HEK293 (cell line): ENCODE results near the gene KIF26B.

Experiments
- CTCF ChIA-PET: fragments of 350-600 bp; formaldehyde crosslinking; extraction: SDS; loops from one replicate; lab custom pipeline; 2021; ENCODE audit warnings: antibody characterized with exemption; lab: Yijun Ruan, JAX
- POLR2A ChIA-PET: fragments of 300-600 bp; formaldehyde crosslinking; extraction: SDS; loops from one replicate; lab custom pipeline; 2020; ENCODE audit warnings: antibody characterized with exemption, inconsistent platforms; lab: Yijun Ruan, JAX
- H3K27ac ChIP-seq: fragments of 200-500 bp; sonication (Bioruptor generic); 2 replicates; pipeline ENCODE4 v1.5.1; 2014; ENCODE audit warnings: low read depth, low read length, control low read depth, inconsistent platforms; ENCODE audit errors: extremely low read depth
- H3K36me3 ChIP-seq, 2 experiments: fragments of 200-500 bp in 1 of 2; sonication (Bioruptor generic) in 1 of 2; 1 replicate in 1 of 2; 2 replicates in 1 of 2; pipeline ENCODE4 v1.5.1; 2014 to 2017; ENCODE audit warnings: inconsistent platforms in 2 of 2, low read length in 2 of 2; ENCODE audit not compliant: control insufficient read depth in 2 of 2, insufficient read depth in 1 of 2
- H3K4me1 ChIP-seq: fragments of 200-500 bp; sonication (Bioruptor generic); 2 replicates; pipeline ENCODE4 v1.5.1; 2014; ENCODE audit warnings: mild to moderate bottlenecking, low read length, inconsistent platforms; ENCODE audit not compliant: control insufficient read depth, insufficient read depth
- H3K4me3 ChIP-seq: 2 replicates; pipeline ENCODE4 v1.5.1; 2011; ENCODE audit warnings: low read depth, mild to moderate bottlenecking, control low read depth, low read length, moderate library complexity
- H3K9me3 ChIP-seq: fragments of 200-500 bp; sonication (Bioruptor generic); 2 replicates; pipeline ENCODE4 v1.5.1; 2014; ENCODE audit warnings: low read depth, low read length, inconsistent platforms; ENCODE audit not compliant: control insufficient read depth, insufficient read depth
- BCL11A ChIP-seq: fragments of 450-650 bp; formaldehyde crosslinking; IDR thresholded peaks from 2 replicates; pipeline ENCODE4 v1.5.1; 2016; ENCODE audit warnings: low read depth, missing biosample characterization, missing genetic modification characterization
- GLI4 ChIP-seq: fragments of 450-650 bp; formaldehyde crosslinking; IDR thresholded peaks from 2 replicates; pipeline ENCODE4 v1.5.1; 2016; ENCODE audit warnings: missing biosample characterization, missing genetic modification characterization
- GLIS2 ChIP-seq: fragments of 450-650 bp; formaldehyde crosslinking; IDR thresholded peaks from 2 replicates; pipeline ENCODE4 v1.5.1; 2016; ENCODE audit warnings: missing biosample characterization, missing genetic modification characterization
- HOXC10 ChIP-seq: sonication (generic); formaldehyde crosslinking; IDR thresholded peaks from 2 replicates; pipeline ENCODE4 v1.8.1; 2023; ENCODE audit warnings: mild to moderate bottlenecking, missing genetic modification reagents
- KLF16 ChIP-seq: fragments of 450-650 bp; formaldehyde crosslinking; IDR thresholded peaks from 2 replicates; pipeline ENCODE4 v1.5.1; 2017; ENCODE audit warnings: missing biosample characterization, missing genetic modification characterization
- MEIS1 ChIP-seq: sonication (generic); formaldehyde crosslinking; IDR thresholded peaks from 2 replicates; pipeline ENCODE4 v1.8.1; 2022; ENCODE audit warnings: missing genetic modification reagents, mild to moderate bottlenecking, borderline replicate concordance
- MZF1 ChIP-seq: fragments of 450-650 bp; formaldehyde crosslinking; IDR thresholded peaks from 2 replicates; pipeline ENCODE4 v1.5.1; 2017; ENCODE audit warnings: missing biosample characterization, missing genetic modification characterization, borderline replicate concordance
- ZBTB44 ChIP-seq: fragments of 450-650 bp; IDR thresholded peaks from 2 replicates; pipeline ENCODE4 v1.5.1; 2018; ENCODE audit warnings: missing biosample characterization, mild to moderate bottlenecking, missing genetic modification characterization
- ZFP3 ChIP-seq: fragments of 450-650 bp; formaldehyde crosslinking; IDR thresholded peaks from 2 replicates; pipeline ENCODE4 v1.5.1; 2016; ENCODE audit warnings: low read depth, missing biosample characterization, missing genetic modification characterization
- ZIC2 ChIP-seq: fragments of 450-650 bp; formaldehyde crosslinking; IDR thresholded peaks from 2 replicates; pipeline ENCODE4 v1.5.1; 2016; ENCODE audit warnings: missing biosample characterization, missing genetic modification characterization
- ZNF146 ChIP-seq: fragments of 450-650 bp; formaldehyde crosslinking; IDR thresholded peaks from 2 replicates; pipeline ENCODE4 v1.5.1; 2016; ENCODE audit warnings: missing biosample characterization, missing genetic modification characterization
- ZNF148 ChIP-seq: fragments of 450-650 bp; formaldehyde crosslinking; IDR thresholded peaks from 2 replicates; pipeline ENCODE4 v1.5.0; 2017; ENCODE audit warnings: missing biosample characterization, missing genetic modification characterization, borderline replicate concordance
- ZNF155 ChIP-seq: fragments of 450-650 bp; formaldehyde crosslinking; IDR thresholded peaks from 2 replicates; pipeline ENCODE4 v1.5.1; 2016; ENCODE audit warnings: missing biosample characterization, missing genetic modification characterization
- ZNF2 ChIP-seq: fragments of 450-650 bp; formaldehyde crosslinking; IDR thresholded peaks from 2 replicates; pipeline ENCODE4 v1.5.1; 2016; ENCODE audit warnings: missing biosample characterization, missing genetic modification characterization
- ZNF202 ChIP-seq: fragments of 450-650 bp; formaldehyde crosslinking; IDR thresholded peaks from 2 replicates; pipeline ENCODE4 v1.5.1; 2016; ENCODE audit warnings: missing biosample characterization, missing genetic modification characterization, borderline replicate concordance
- ZNF211 ChIP-seq: fragments of 450-650 bp; formaldehyde crosslinking; IDR thresholded peaks from 2 replicates; pipeline ENCODE4 v1.5.1; 2016; ENCODE audit warnings: low read depth, missing biosample characterization, missing genetic modification characterization
- ZNF24 ChIP-seq: fragments of 450-650 bp; formaldehyde crosslinking; IDR thresholded peaks from 2 replicates; pipeline ENCODE4 v1.5.1; 2016; ENCODE audit warnings: missing biosample characterization, missing genetic modification characterization
- ZNF26 ChIP-seq: fragments of 450-650 bp; formaldehyde crosslinking; IDR thresholded peaks from 2 replicates; pipeline ENCODE4 v1.5.1; 2016; ENCODE audit warnings: missing biosample characterization, missing genetic modification characterization
- ZNF404 ChIP-seq: fragments of 450-650 bp; formaldehyde crosslinking; IDR thresholded peaks from 2 replicates; pipeline ENCODE4 v1.5.1; 2017; ENCODE audit warnings: missing biosample characterization, missing genetic modification characterization
- ZNF423 ChIP-seq: fragments of 450-650 bp; formaldehyde crosslinking; IDR thresholded peaks from 2 replicates; pipeline ENCODE4 v1.5.1; 2016; ENCODE audit warnings: missing biosample characterization, missing genetic modification characterization
- ZNF48 ChIP-seq: fragments of 450-650 bp; formaldehyde crosslinking; IDR thresholded peaks from 2 replicates; pipeline ENCODE4 v1.5.1; 2016; ENCODE audit warnings: missing biosample characterization, missing genetic modification characterization
- ZNF549 ChIP-seq: fragments of 450-650 bp; IDR thresholded peaks from 2 replicates; pipeline ENCODE4 v1.5.1; 2018; ENCODE audit warnings: missing biosample characterization, missing genetic modification characterization, mild to moderate bottlenecking, inconsistent platforms, moderate library complexity
- ZNF571 ChIP-seq: fragments of 450-650 bp; formaldehyde crosslinking; IDR thresholded peaks from 2 replicates; pipeline ENCODE4 v1.5.0; 2017; ENCODE audit warnings: missing biosample characterization, missing genetic modification characterization
- ZNF664 ChIP-seq: fragments of 450-650 bp; formaldehyde crosslinking; IDR thresholded peaks from 2 replicates; pipeline ENCODE4 v1.5.1; 2016; ENCODE audit warnings: missing biosample characterization, missing genetic modification characterization
- ZNF692 ChIP-seq: fragments of 450-650 bp; formaldehyde crosslinking; IDR thresholded peaks from 2 replicates; pipeline ENCODE4 v1.5.1; 2016; ENCODE audit warnings: missing biosample characterization, missing genetic modification characterization
- ZNF701 ChIP-seq: fragments of 450-650 bp; formaldehyde crosslinking; IDR thresholded peaks from 2 replicates; pipeline ENCODE4 v1.5.1; 2016; ENCODE audit warnings: missing biosample characterization, missing genetic modification characterization
- ZNF792 ChIP-seq: fragments of 450-650 bp; formaldehyde crosslinking; IDR thresholded peaks from 2 replicates; pipeline ENCODE4 v1.5.1; 2016; ENCODE audit warnings: missing biosample characterization, missing genetic modification characterization
- ZSCAN5A ChIP-seq: fragments of 450-650 bp; formaldehyde crosslinking; IDR thresholded peaks from 2 replicates; pipeline ENCODE4 v1.5.1; 2016; ENCODE audit warnings: missing biosample characterization, missing genetic modification characterization
- ZXDB ChIP-seq: fragments of 450-650 bp; formaldehyde crosslinking; IDR thresholded peaks from 2 replicates; pipeline ENCODE4 v1.5.1; 2016; ENCODE audit warnings: missing biosample characterization, missing genetic modification characterization

The KIF26B gene

GRCh38 chr1:245549996-245550719 lies 395.4 kb downstream of the KIF26B start:
- Histone ChIP-seq H3K4me3 (no peak overlapping the region), H3K9me3 (no peaks in the 10 kb centered on the region), H3K36me3 (no peaks in the 10 kb centered on the region), H3K4me1 (no peaks in the 10 kb centered on the region), H3K27ac (no peak overlapping the region)
- CTCF ChIA-PET, result no interaction called here
- POLR2A ChIA-PET, result no interaction called here
- no peak for TF ChIP-seq ZIC2 (tag by site-specific recombination)
- TF ChIP-seq ZNF549 (tag by site-specific recombination), result no peak
- no peak for TF ChIP-seq GLI4
- TF ChIP-seq ZNF571 (tag by site-specific recombination), result no peak
- TF ChIP-seq ZNF148 (tag by site-specific recombination), result no peak
- no peak for TF ChIP-seq GLIS2 (tag by site-specific recombination)
- no peak for TF ChIP-seq ZNF48 (tag by site-specific recombination)
- TF ChIP-seq ZNF701, result no peak
- no peak for TF ChIP-seq ZNF404 (tag by site-specific recombination)
- TF ChIP-seq MEIS1 (CRISPR knock-in tag), result no peak
- TF ChIP-seq ZNF146 (tag by site-specific recombination), result no peak
- no peak for TF ChIP-seq ZNF423
- TF ChIP-seq ZNF24 (tag by site-specific recombination), result no peak
- no peak for TF ChIP-seq ZFP3 (tag by site-specific recombination)
- no peak for TF ChIP-seq HOXC10 (CRISPR knock-in tag)
- no peak for TF ChIP-seq ZNF155 (tag by site-specific recombination)
- TF ChIP-seq ZNF202 (tag by site-specific recombination), result no peak
- TF ChIP-seq ZNF211 (tag by site-specific recombination), result no peak

GRCh38 chr1:245550720-245551043 lies 395.9 kb downstream of the KIF26B start:
- no peaks in the 10 kb centered on the region for H3K9me3 ChIP-seq
- no peak overlapping the region for H3K4me3 ChIP-seq
- ChIA-PET CTCF (no interaction called here), POLR2A (no interaction called here)
- no peak overlapping the region for H3K27ac ChIP-seq
- no peaks in the 10 kb centered on the region for H3K4me1 ChIP-seq
- TF ChIP-seq MZF1 (tag by site-specific recombination) (no peak), ZBTB44 (no peak), KLF16 (no peak), ZNF26 (no peak), ZSCAN5A (tag by site-specific recombination) (no peak), ZNF2 (tag by site-specific recombination) (no peak), ZNF792 (tag by site-specific recombination) (no peak), ZNF211 (tag by site-specific recombination) (no peak), BCL11A (tag by site-specific recombination) (no peak), ZNF692 (tag by site-specific recombination) (no peak), ZNF664 (tag by site-specific recombination) (no peak), ZXDB (tag by site-specific recombination) (no peak)
- H3K36me3 ChIP-seq, result no peaks in the 10 kb centered on the region
